GM12878 (cell line): ENCODE results near the gene ZDHHC9. TPM values are rescaled to one million over a fixed set of nuclear protein-coding genes. Genes with fewer than 3 reads are reported as not detected.

Experiments
- ATAC-seq: fragments of 200-7000 bp; cut with Tn5 transposase; 3 replicates; pipeline ENCODE4 v1.9.1; 2020; ENCODE audit warnings: mild to moderate bottlenecking, moderate library complexity
- BruUV-seq: library from RNA; stranded (reverse); fragments of 400-500 nt; replicated peaks from 2 replicates; lab custom pipeline; 2021; lab: Mats Ljungman, UMichigan
- CTCF ChIA-PET: fragments of 300-600 bp; sonication (Branson Sonifier 250); formaldehyde crosslinking; extraction: SDS; loops from one replicate; lab custom pipeline; 2021; ENCODE audit warnings: inconsistent platforms; lab: Yijun Ruan, JAX
- POLR2A ChIA-PET: fragments of 350-600 bp; formaldehyde crosslinking; extraction: SDS; loops from one replicate; lab custom pipeline; 2021; ENCODE audit warnings: inconsistent platforms; lab: Charles Lee
- RAD21 ChIA-PET: fragments of 300-600 bp; sonication (Branson Sonifier 250); formaldehyde crosslinking; loops from one replicate; lab custom pipeline; 2023; ENCODE audit warnings: antibody characterized with exemption; ENCODE audit not compliant: unreplicated experiment; lab: Charles Lee
- SMC1A ChIA-PET: fragments of 300-600 bp; sonication (Branson Sonifier 250); formaldehyde crosslinking; loops from one replicate; lab custom pipeline; 2023; ENCODE audit not compliant: unreplicated experiment, uncharacterized antibody; lab: Charles Lee
- DNase-seq: peaks from one replicate; pipeline ENCODE4 v3.0.0-alpha.2; 2011; ENCODE audit warnings: low read depth, low spot score
- FAIRE-seq: peaks from 3 replicates; lab custom pipeline; 2011; peaks lifted over from hg19 to GRCh38; lab: Jason Lieb, UNC
- H2AFZ ChIP-seq: 2 replicates; pipeline ENCODE4 v1.6.0; 2011; ENCODE audit warnings: low read depth, low read length, control low read depth; ENCODE audit not compliant: control insufficient read depth
- H3K27ac ChIP-seq: 2 replicates; pipeline ENCODE4 v1.5.1; 2011; ENCODE audit warnings: control low read depth; ENCODE audit not compliant: control insufficient read depth, insufficient read depth
- H3K27me3 ChIP-seq, 2 experiments: replicated peaks in 1 of 2; 2 replicates each; pipeline versions ENCODE4 v1.6.0 to v1.6.1; 2011; ENCODE audit warnings: low read length in 1 of 2; ENCODE audit not compliant: control insufficient read depth in 2 of 2, insufficient read depth in 2 of 2
- H3K36me3 ChIP-seq, 2 experiments: 2 replicates each; pipeline ENCODE4 v1.5.1; 2011; ENCODE audit warnings: low read length in 1 of 2; ENCODE audit not compliant: control insufficient read depth in 2 of 2, insufficient read depth in 2 of 2
- H3K4me1 ChIP-seq: 2 replicates; pipeline ENCODE4 v1.6.1; 2011; ENCODE audit warnings: mild to moderate bottlenecking, low read length, moderate library complexity, mixed read lengths; ENCODE audit not compliant: control insufficient read depth, insufficient read depth
- H3K4me2 ChIP-seq: 2 replicates; pipeline ENCODE4 v1.6.0; 2011; ENCODE audit warnings: control low read depth; ENCODE audit not compliant: control insufficient read depth, insufficient read depth
- H3K4me3 ChIP-seq: fragments of 200-600 bp; sonication (generic); 2 replicates; pipeline ENCODE4 v1.5.1; 2016
- H3K79me2 ChIP-seq: 2 replicates; pipeline ENCODE4 v1.6.0; 2011; ENCODE audit warnings: low read length; ENCODE audit not compliant: control insufficient read depth, insufficient read depth
- H3K9ac ChIP-seq: 2 replicates; pipeline ENCODE4 v1.8.0; 2011; ENCODE audit warnings: low read length, control low read depth, mixed read lengths; ENCODE audit not compliant: control insufficient read depth, insufficient read depth
- H3K9me3 ChIP-seq: replicated peaks from 3 replicates; pipeline ENCODE4 v1.5.1; 2011; ENCODE audit warnings: mild to moderate bottlenecking, low read length; ENCODE audit not compliant: control insufficient read depth, insufficient read depth
- H4K20me1 ChIP-seq: 2 replicates; pipeline ENCODE4 v1.6.0; 2011; ENCODE audit not compliant: control insufficient read depth, insufficient read depth
- BHLHE40 ChIP-seq, 2 experiments: fragments of 450-650 bp in 1 of 2; IDR thresholded peaks; 2 replicates each; pipeline ENCODE4 v1.6.1; 2011 to 2017; ENCODE audit warnings: low read depth in 2 of 2, borderline replicate concordance in 1 of 2, improper control_type of control experiment in 1 of 2, low read length in 1 of 2, mild to moderate bottlenecking in 1 of 2
- BRCA1 ChIP-seq: IDR thresholded peaks from 2 replicates; pipeline ENCODE4 v1.6.1; 2011; ENCODE audit warnings: low read depth, low read length, improper control_type of control experiment
- IKZF2 ChIP-seq, 2 experiments: fragments of 450-650 bp; IDR thresholded peaks; 2 replicates each; pipeline ENCODE4 v1.6.1; 2017; ENCODE audit warnings: mild to moderate bottlenecking in 2 of 2, moderate library complexity in 2 of 2
- MTA2 ChIP-seq: fragments of 450-650 bp; IDR thresholded peaks from 2 replicates; pipeline ENCODE4 v1.6.1; 2016; ENCODE audit warnings: low read depth, mild to moderate bottlenecking, moderate library complexity
- RAD51 ChIP-seq: fragments of 450-650 bp; IDR thresholded peaks from 2 replicates; pipeline ENCODE4 v1.6.1; 2016; ENCODE audit warnings: moderate library complexity, mild to moderate bottlenecking, inconsistent platforms
- RFX5 ChIP-seq: IDR thresholded peaks from 2 replicates; pipeline ENCODE4 v1.6.1; 2011; ENCODE audit warnings: low read depth, low read length, improper control_type of control experiment
- SREBF2 ChIP-seq: IDR thresholded peaks from 2 replicates; pipeline ENCODE4 v1.6.1; 2012; ENCODE audit warnings: mild to moderate bottlenecking, low read length
- SRF ChIP-seq, 2 experiments: IDR thresholded peaks; 2 replicates each; pipeline ENCODE4 v1.6.1; 2011; ENCODE audit warnings: low read depth in 2 of 2, low read length in 2 of 2, mild to moderate bottlenecking in 1 of 2, moderate library complexity in 1 of 2
- STAT1 ChIP-seq: fragments of 450-650 bp; conservative IDR thresholded peaks from 2 replicates; pipeline ENCODE4 v1.6.1; 2014; ENCODE audit warnings: antibody characterized with exemption, mild to moderate bottlenecking
- SUPT20H ChIP-seq: IDR thresholded peaks from 2 replicates; pipeline ENCODE4 v1.6.1; 2011; ENCODE audit warnings: low read depth, mild to moderate bottlenecking, low read length, moderate library complexity, borderline replicate concordance; ENCODE audit not compliant: control insufficient read depth
- SUZ12 ChIP-seq: fragments of 200-600 bp; sonication (generic); IDR thresholded peaks from one replicate; pipeline ENCODE4 v1.6.1; 2018; ENCODE audit warnings: antibody characterized with exemption, mild to moderate bottlenecking; ENCODE audit not compliant: unreplicated experiment
- TBL1XR1 ChIP-seq: IDR thresholded peaks from 2 replicates; pipeline ENCODE4 v1.6.1; 2012; ENCODE audit warnings: low read depth, low read length, improper control_type of control experiment
- TCF3 ChIP-seq: IDR thresholded peaks from 2 replicates; pipeline ENCODE4 v1.6.1; 2012; ENCODE audit warnings: low read depth, mild to moderate bottlenecking, low read length, borderline replicate concordance; ENCODE audit not compliant: insufficient read depth
- ZSCAN29 ChIP-seq: fragments of 450-650 bp; IDR thresholded peaks from 2 replicates; pipeline ENCODE4 v1.6.1; 2017; ENCODE audit warnings: mild to moderate bottlenecking, moderate library complexity
- WGBS: methylation state at CpG from one replicate; pipeline ENCODE4 v1.1.6; 2016; ENCODE audit warnings: low lambda C conversion rate; ENCODE audit not compliant: insufficient replicate concordance, insufficient coverage; ENCODE audit errors: missing lambda C conversion rate; 5-methylcytosine and 5-hydroxymethylcytosine counted together
- in situ Hi-C: fragments of 300-500 bp; cut with MboI; formaldehyde crosslinking; loops from 9 replicates; pipeline ENCODE4 v1.14.3; 2018; ENCODE audit warnings: mixed read lengths
- intact Hi-C: fragments of 100-400 bp; cut with micrococcal nuclease; formaldehyde crosslinking; loops from one replicate; pipeline ENCODE4 v1.14.2; 2022; ENCODE audit not compliant: unreplicated experiment
- polyA plus RNA-seq, 11 experiments: library from polyadenylated mRNA; depleted of rRNA in 4 of 11; unstranded in 6 of 11; stranded (reverse) in 5 of 11; fragments of >200 nt; fragmentation: Nextera tagmentation in 4 of 11; fragmentation: Illumina TruSeq in 1 of 11; extraction: Ambion mirVana in 4 of 11; extraction: Trizol in 1 of 11; gene quantifications; 1 replicate in 1 of 11; 2 replicates in 10 of 11; pipeline versions ENCODE4 v1.2.1 to v1.2.3, GENCODE V29; 2011 to 2016; ENCODE audit warnings: inconsistent platforms in 2 of 11, missing spikeins in 2 of 11, low read depth in 1 of 11
- total RNA-seq, 4 experiments: library from RNA; depleted of rRNA in 3 of 4; stranded (reverse); fragments of >200 nt in 3 of 4; fragmentation: Illumina TruSeq in 1 of 4; extraction: Trizol in 1 of 4; gene quantifications; 2 replicates each; pipeline versions ENCODE4 v1.2.1 to v1.2.3, GENCODE V29; 2013 to 2021
- TF ChIP-seq, protein P1 (sequence below): fragments of 450-650 bp; IDR thresholded peaks from 2 replicates; pipeline ENCODE4 v1.6.1; 2016; ENCODE audit warnings: mild to moderate bottlenecking
- TF ChIP-seq, protein P2 (sequence below): IDR thresholded peaks from 2 replicates; pipeline ENCODE4 v1.6.1; 2011; ENCODE audit warnings: mild to moderate bottlenecking, low read depth, low read length, moderate library complexity; ENCODE audit not compliant: insufficient replicate concordance

ZDHHC9 gene
- total and polyA plus RNA-seq, 10 of the 15 experiments (the other 5 are each of a cell fraction or from before 2014, with no cell fraction given) = 1.8 to 13.0 (median 5.4) TPM

DNA sequence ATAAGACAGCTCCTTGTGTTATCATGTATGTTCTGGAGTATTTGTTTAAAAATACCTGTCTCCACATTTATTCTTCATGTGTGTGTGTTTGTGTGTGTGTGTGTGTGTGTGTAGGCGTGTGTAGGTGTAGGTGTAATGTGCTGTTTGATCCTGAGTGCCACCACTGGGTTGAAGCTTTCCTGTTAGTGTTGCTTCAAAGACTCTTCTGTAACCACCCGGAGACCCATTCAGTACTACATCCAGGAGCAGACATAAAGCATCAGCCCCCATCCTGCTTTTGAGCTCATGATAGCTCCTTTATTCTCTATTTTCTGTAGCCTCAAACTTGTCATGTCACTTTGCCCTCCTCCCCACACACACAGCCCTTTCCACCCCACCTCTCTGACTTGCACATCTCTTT, 3.0 kb upstream of the ZDHHC9 start:
- WGBS = 46% methylated on average over 2 of the region's 2 CpGs
- intact Hi-C loops = no loop called here
- Histone ChIP-seq H3K9ac (no peak overlapping the region), H2AFZ (no peak overlapping the region), H4K20me1 (no peaks in the 10 kb centered on the region), H3K4me2 (no peak overlapping the region), H3K79me2 (no peaks in the 10 kb centered on the region), H3K27ac (no peak overlapping the region), H3K36me3 (no peaks in the 10 kb centered on the region), H3K27me3 (no peaks in the 10 kb centered on the region), H3K9me3 (no peaks in the 10 kb centered on the region), H3K4me3 (no peak overlapping the region), H3K4me1 (no peaks in the 10 kb centered on the region)
- RAD21 ChIA-PET = interaction anchor here (0.6 to 1.2 kb wide), 2 partner anchors 25 to 210 kb away, joined by 3 read pairs; no protein-coding TSS in a partner anchor
- in situ Hi-C loops = no loop called here
- ATAC-seq = no peak
- DNase-seq = no peak
- no peak for FAIRE-seq
- SMC1A ChIA-PET = no interaction called here
- no TSS peak for BruUV-seq
- TF ChIP-seq TBL1XR1 (no peak), SUZ12 (no peak)
- POLR2A ChIA-PET = no interaction called here
- CTCF ChIA-PET = interaction anchor here (0.7 to 1.5 kb wide), 2 partner anchors 9 to 14 kb away, joined by 3 read pairs; no protein-coding TSS in a partner anchor

DNA sequence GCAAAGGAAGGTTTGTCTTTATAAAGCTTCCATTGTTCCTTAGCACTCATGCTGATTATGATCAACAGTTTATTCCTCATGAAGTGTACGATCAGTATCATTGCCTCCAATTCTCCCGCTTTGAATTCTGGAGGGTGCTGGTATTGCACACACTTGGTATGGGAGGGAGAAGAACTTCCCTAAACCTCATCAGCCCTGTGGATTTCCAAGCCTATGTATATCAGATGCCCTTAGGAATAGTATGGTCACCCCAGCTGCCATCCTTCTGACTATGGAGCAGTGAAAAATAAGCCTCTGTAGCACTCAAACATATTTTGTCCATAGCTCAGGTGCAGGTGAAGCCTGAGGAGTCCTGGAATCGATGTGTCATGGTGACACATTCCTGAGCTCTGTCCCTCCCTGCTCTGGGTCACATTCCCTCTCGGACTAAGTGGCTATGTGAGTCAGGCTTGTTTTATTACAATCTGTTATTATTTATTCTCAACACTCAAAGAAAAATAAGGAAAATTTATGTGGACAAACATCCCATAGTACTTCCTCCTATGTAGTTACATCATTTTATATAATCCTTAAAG, 2.0 kb upstream of the ZDHHC9 start:
- ChIA-PET CTCF (interaction anchor here (1.5 kb wide), 1 partner anchor 15 kb away, joined by 3 read pairs; no protein-coding TSS in a partner anchor), SMC1A (no interaction called here), POLR2A (no interaction called here), RAD21 (no interaction called here)
- no peak for FAIRE-seq
- Histone ChIP-seq H3K4me1 (no peaks in the 10 kb centered on the region), H3K27me3 (no peaks in the 10 kb centered on the region), H2AFZ (no peak overlapping the region), H3K9ac (no peak overlapping the region), H3K4me2 (no peak overlapping the region), H3K9me3 (no peaks in the 10 kb centered on the region), H4K20me1 (no peaks in the 10 kb centered on the region), H3K27ac (no peak overlapping the region), H3K36me3 (no peaks in the 10 kb centered on the region), H3K4me3 (no peak overlapping the region), H3K79me2 (no peaks in the 10 kb centered on the region)
- in situ Hi-C loops (no loop called here), intact Hi-C loops (no loop called here)
- WGBS = 31% methylated on average over 4 of the region's 4 CpGs
- ATAC-seq = no peak
- DNase-seq = no peak
- no TSS peak for BruUV-seq
- TF ChIP-seq MTA2 = no peak
- TF ChIP-seq RFX5 = no peak
- TF ChIP-seq SRF (IDR thresholded peaks at IDR 0.05; ENCODE audit: low read depth in 2 of 2, low read length in 2 of 2) = no peak
- TF ChIP-seq TCF3 = no peak
- TF ChIP-seq, protein P1, sequence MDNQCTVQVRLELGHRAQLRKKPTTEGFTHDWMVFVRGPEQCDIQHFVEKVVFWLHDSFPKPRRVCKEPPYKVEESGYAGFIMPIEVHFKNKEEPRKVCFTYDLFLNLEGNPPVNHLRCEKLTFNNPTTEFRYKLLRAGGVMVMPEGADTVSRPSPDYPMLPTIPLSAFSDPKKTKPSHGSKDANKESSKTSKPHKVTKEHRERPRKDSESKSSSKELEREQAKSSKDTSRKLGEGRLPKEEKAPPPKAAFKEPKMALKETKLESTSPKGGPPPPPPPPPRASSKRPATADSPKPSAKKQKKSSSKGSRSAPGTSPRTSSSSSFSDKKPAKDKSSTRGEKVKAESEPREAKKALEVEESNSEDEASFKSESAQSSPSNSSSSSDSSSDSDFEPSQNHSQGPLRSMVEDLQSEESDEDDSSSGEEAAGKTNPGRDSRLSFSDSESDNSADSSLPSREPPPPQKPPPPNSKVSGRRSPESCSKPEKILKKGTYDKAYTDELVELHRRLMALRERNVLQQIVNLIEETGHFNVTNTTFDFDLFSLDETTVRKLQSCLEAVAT = no peak
- TF ChIP-seq, protein P2, sequence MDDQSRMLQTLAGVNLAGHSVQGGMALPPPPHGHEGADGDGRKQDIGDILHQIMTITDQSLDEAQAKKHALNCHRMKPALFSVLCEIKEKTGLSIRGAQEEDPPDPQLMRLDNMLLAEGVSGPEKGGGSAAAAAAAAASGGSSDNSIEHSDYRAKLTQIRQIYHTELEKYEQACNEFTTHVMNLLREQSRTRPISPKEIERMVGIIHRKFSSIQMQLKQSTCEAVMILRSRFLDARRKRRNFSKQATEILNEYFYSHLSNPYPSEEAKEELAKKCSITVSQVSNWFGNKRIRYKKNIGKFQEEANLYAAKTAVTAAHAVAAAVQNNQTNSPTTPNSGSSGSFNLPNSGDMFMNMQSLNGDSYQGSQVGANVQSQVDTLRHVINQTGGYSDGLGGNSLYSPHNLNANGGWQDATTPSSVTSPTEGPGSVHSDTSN = no peak
- no peak for TF ChIP-seq BHLHE40 (IDR thresholded peaks at IDR 0.05; ENCODE audit: borderline replicate concordance in 1 of 2, low read depth in 2 of 2, low read length in 1 of 2)
- TF ChIP-seq SUPT20H = no peak
- TF ChIP-seq IKZF2 (IDR thresholded peaks at IDR 0.05) = no peak
- no peak for TF ChIP-seq SREBF2
- TF ChIP-seq RAD51 = no peak
- no peak for TF ChIP-seq STAT1
- no peak for TF ChIP-seq ZSCAN29
- no peak for TF ChIP-seq BRCA1
- no peak for TF ChIP-seq SUZ12
